Measurements from ENCODE around the gene CYCS. TPM values are rescaled to one million over a fixed set of nuclear protein-coding genes. Genes with fewer than 3 reads are reported as not detected.
A peak's percentile ranks its signal among the peaks of the same experiment; 100 is the strongest.

The CYCS gene
- total and polyA plus RNA-seq, 10 of the 15 experiments (the other 5 are each of a cell fraction or from before 2014, with no cell fraction given), result 113 to 952 (median 356) TPM

DNA sequence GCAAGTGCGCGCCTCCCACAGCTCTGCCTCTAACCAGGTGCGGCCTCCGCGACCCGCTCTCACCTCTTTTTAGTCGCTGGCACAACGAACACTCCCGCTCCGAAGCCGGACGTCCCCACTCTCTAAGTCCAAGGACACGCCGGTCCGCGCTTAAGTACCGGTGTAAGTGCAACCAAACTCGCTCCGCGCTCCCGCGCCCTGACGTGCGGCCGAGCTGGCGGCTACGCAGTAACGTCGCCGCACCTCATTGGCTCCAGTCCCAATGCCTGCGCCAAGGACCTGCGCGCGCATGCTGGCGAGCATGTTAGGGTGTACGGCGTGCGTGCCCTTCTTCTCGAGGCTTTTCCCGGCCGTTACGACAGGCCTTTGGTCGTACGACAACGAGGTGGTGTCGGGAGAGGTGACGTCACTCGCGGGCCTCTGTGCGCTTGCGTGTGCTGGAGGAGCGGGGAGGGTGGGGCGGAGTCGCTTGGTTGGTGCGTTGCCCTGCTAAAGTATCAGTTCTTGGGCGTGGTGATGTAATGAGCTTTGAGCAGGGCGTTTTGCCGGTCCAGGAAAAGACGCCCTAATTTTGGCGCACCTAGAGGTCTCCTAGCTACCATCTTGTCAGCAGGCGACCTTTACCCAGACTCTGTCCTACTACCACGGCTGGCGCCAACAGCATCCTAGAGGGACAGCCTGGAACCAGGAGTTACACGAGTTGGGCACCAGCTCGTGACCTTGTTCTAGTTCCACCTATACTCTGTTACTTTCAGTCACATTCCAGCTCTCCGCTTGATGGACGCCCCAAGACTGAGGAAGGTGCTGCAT lies at the start of gene CYCS (continued):
- TF ChIP-seq, protein P1, sequence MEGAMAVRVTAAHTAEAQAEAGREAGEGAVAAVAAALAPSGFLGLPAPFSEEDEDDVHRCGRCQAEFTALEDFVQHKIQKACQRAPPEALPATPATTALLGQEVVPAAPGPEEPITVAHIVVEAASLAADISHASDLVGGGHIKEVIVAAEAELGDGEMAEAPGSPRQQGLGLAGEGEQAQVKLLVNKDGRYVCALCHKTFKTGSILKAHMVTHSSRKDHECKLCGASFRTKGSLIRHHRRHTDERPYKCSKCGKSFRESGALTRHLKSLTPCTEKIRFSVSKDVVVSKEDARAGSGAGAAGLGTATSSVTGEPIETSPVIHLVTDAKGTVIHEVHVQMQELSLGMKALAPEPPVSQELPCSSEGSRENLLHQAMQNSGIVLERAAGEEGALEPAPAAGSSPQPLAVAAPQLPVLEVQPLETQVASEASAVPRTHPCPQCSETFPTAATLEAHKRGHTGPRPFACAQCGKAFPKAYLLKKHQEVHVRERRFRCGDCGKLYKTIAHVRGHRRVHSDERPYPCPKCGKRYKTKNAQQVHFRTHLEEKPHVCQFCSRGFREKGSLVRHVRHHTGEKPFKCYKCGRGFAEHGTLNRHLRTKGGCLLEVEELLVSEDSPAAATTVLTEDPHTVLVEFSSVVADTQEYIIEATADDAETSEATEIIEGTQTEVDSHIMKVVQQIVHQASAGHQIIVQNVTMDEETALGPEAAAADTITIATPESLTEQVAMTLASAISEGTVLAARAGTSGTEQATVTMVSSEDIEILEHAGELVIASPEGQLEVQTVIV (IDR thresholded peaks at IDR 0.05; ENCODE audit: borderline replicate concordance, partially characterized antibody), result peak; percentile 93
- TF ChIP-seq MEF2B (IDR thresholded peaks at IDR 0.05; ENCODE audit: partially characterized antibody, poor library complexity, severe bottlenecking) (no peak), ZNF687 (IDR thresholded peaks at IDR 0.05) (peak; percentile 44; the same call in 1 of the 2 replicates), NRF1 (conservative IDR thresholded peaks at IDR 0.05; ENCODE audit: low read depth, low read length) (peak; percentile 88), POU2F2 (IDR thresholded peaks at IDR 0.05; ENCODE audit: borderline replicate concordance, low read depth, low read length) (peak; percentile 98), POLR2A (IDR thresholded peaks at IDR 0.05; ENCODE audit: low read depth, low read length) (peak; percentile 99), ZBED1 (IDR thresholded peaks at IDR 0.05; ENCODE audit: borderline replicate concordance) (peak; percentile 100), CBX5 (IDR thresholded peaks at IDR 0.05; ENCODE audit: low read depth) (no peak), HCFC1 (IDR thresholded peaks at IDR 0.05; ENCODE audit: low read length) (peak; percentile 74), CBX3 (IDR thresholded peaks at IDR 0.05; ENCODE audit: borderline replicate concordance, low read depth) (no peak), NR2F1 (conservative IDR thresholded peaks at IDR 0.05) (0 out of 2 replicates have a peak, but pooled peaks have one; percentile 35), MYC (IDR thresholded peaks at IDR 0.05; ENCODE audit: insufficient read depth, insufficient read length, insufficient replicate concordance, low read length, severe bottlenecking) (peak; percentile 98)
- TF ChIP-seq, protein P2, sequence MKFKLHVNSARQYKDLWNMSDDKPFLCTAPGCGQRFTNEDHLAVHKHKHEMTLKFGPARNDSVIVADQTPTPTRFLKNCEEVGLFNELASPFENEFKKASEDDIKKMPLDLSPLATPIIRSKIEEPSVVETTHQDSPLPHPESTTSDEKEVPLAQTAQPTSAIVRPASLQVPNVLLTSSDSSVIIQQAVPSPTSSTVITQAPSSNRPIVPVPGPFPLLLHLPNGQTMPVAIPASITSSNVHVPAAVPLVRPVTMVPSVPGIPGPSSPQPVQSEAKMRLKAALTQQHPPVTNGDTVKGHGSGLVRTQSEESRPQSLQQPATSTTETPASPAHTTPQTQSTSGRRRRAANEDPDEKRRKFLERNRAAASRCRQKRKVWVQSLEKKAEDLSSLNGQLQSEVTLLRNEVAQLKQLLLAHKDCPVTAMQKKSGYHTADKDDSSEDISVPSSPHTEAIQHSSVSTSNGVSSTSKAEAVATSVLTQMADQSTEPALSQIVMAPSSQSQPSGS (IDR thresholded peaks at IDR 0.05; ENCODE audit: low read length), result peak; percentile 95
- TF ChIP-seq, protein P3, sequence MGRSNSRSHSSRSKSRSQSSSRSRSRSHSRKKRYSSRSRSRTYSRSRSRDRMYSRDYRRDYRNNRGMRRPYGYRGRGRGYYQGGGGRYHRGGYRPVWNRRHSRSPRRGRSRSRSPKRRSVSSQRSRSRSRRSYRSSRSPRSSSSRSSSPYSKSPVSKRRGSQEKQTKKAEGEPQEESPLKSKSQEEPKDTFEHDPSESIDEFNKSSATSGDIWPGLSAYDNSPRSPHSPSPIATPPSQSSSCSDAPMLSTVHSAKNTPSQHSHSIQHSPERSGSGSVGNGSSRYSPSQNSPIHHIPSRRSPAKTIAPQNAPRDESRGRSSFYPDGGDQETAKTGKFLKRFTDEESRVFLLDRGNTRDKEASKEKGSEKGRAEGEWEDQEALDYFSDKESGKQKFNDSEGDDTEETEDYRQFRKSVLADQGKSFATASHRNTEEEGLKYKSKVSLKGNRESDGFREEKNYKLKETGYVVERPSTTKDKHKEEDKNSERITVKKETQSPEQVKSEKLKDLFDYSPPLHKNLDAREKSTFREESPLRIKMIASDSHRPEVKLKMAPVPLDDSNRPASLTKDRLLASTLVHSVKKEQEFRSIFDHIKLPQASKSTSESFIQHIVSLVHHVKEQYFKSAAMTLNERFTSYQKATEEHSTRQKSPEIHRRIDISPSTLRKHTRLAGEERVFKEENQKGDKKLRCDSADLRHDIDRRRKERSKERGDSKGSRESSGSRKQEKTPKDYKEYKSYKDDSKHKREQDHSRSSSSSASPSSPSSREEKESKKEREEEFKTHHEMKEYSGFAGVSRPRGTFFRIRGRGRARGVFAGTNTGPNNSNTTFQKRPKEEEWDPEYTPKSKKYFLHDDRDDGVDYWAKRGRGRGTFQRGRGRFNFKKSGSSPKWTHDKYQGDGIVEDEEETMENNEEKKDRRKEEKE (IDR thresholded peaks at IDR 0.05), result no peak
- TF ChIP-seq, protein P4, sequence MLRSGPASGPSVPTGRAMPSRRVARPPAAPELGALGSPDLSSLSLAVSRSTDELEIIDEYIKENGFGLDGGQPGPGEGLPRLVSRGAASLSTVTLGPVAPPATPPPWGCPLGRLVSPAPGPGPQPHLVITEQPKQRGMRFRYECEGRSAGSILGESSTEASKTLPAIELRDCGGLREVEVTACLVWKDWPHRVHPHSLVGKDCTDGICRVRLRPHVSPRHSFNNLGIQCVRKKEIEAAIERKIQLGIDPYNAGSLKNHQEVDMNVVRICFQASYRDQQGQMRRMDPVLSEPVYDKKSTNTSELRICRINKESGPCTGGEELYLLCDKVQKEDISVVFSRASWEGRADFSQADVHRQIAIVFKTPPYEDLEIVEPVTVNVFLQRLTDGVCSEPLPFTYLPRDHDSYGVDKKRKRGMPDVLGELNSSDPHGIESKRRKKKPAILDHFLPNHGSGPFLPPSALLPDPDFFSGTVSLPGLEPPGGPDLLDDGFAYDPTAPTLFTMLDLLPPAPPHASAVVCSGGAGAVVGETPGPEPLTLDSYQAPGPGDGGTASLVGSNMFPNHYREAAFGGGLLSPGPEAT (IDR thresholded peaks at IDR 0.05; ENCODE audit: low read depth), result peak; percentile 68
